Stomach (tissue), 4 donors: Measurements from ENCODE around the gene RSRP1.

Experiments
- CTCF ChIP-seq, 7 experiments: fragments of 450-650 bp in 4 of 7; fragments of 200-600 bp in 3 of 7; sonication (generic) in 3 of 7; IDR thresholded peaks; one replicate each; pipeline ENCODE4 v1.5.1; 2016 to 2019; ENCODE audit warnings: antibody characterized with exemption in 7 of 7, control low read depth in 2 of 7, mild to moderate bottlenecking in 1 of 7
- POLR2AphosphoS5 ChIP-seq, 3 donors: sonication (generic); formaldehyde crosslinking; IDR thresholded peaks; one replicate each; pipeline ENCODE4 v1.6.1; 2016; ENCODE audit warnings: antibody characterized with exemption in 3 of 3

- TF ChIP-seq CTCF (IDR thresholded peaks at IDR 0.05) (no peak), POLR2AphosphoS5 (IDR thresholded peaks at IDR 0.05) (no peak)
Observed at GRCh38 chr1:25255706-25256577, 8.7 kb upstream of the RSRP1 start.
